H1 (cell line): Measurements from ENCODE around the gene CDH9. TPM values are rescaled to one million over a fixed set of nuclear protein-coding genes. Genes with fewer than 3 reads are reported as not detected.

Source experiments
- BACH1 ChIP-seq: IDR thresholded peaks from 2 replicates; pipeline ENCODE4 v1.6.1; 2012; ENCODE audit warnings: low read length, improper control_type of control experiment
- CHD7 ChIP-seq: fragments of 300-600 bp; sonication (generic); IDR thresholded peaks from 2 replicates; pipeline ENCODE4 v1.7.1; 2012; ENCODE audit warnings: low read length, moderate library complexity, mild to moderate bottlenecking, inconsistent platforms; ENCODE audit not compliant: insufficient replicate concordance
- EGR1 ChIP-seq: IDR thresholded peaks from 2 replicates; pipeline ENCODE4 v1.6.1; 2011; ENCODE audit warnings: low read depth, low read length, borderline replicate concordance
- NRF1 ChIP-seq: IDR thresholded peaks from 2 replicates; pipeline ENCODE4 v1.6.1; 2011; ENCODE audit warnings: mild to moderate bottlenecking, low read depth, low read length, improper control_type of control experiment
- SAP30 ChIP-seq: fragments of 300-600 bp; sonication (generic); IDR thresholded peaks from 2 replicates; pipeline ENCODE4 v1.7.1; 2012; ENCODE audit warnings: low read length, moderate library complexity, mild to moderate bottlenecking, inconsistent platforms; ENCODE audit not compliant: insufficient read depth, insufficient replicate concordance
- TBP ChIP-seq: IDR thresholded peaks from 2 replicates; pipeline ENCODE4 v1.6.1; 2011; ENCODE audit warnings: low read depth, low read length, improper control_type of control experiment
- polyA plus RNA-seq, 7 experiments: library from polyadenylated mRNA; depleted of rRNA in 3 of 7; stranded (reverse) in 5 of 7; unstranded in 2 of 7; fragments of >200 nt in 5 of 7; fragments of 200-250 nt in 2 of 7; gene quantifications; 1 replicate in 5 of 7; 2 replicates in 1 of 7; 4 replicates in 1 of 7; pipeline versions ENCODE4 v1.2.1 to v1.2.3, GENCODE V29; 2011 to 2013; ENCODE audit warnings: missing spikeins in 2 of 7, mixed read lengths in 2 of 7
- total RNA-seq: library from RNA; stranded (reverse); fragmentation: NEBNext Ultra II Directional; extraction: Animal tissue kit (Norgen Biotek cat#: 25700); gene quantifications from 2 replicates; pipeline ENCODE4 v1.2.1, GENCODE V29; 2021

The CDH9 gene
- total and polyA plus RNA-seq, 2 of the 8 experiments (the other 6 are each of a cell fraction or from before 2014, with no cell fraction given): 0.54 to 1.0 TPM

GRCh38 chr5:26889815-26890214 is 148.6 kb downstream of the CDH9 start (continued):
- TF ChIP-seq CHD7: no peak
- TF ChIP-seq NRF1: no peak
- TF ChIP-seq TBP: no peak
- TF ChIP-seq EGR1: no peak
- no peak for TF ChIP-seq BACH1
- no peak for TF ChIP-seq SAP30
